Activated CD8-positive, alpha-beta memory T cell treated with anti-CD3 and anti-CD28 coated beads, Interleukin-2, amount 50 U/mL, for 24 hours (primary cell): ENCODE measurements around the gene DQX1.
"Not testable (repeated sequence)": the region's sequence is repeated elsewhere in the genome, so short reads cannot be mapped to it uniquely, and the experiment has no call there.

Source experiments
- DNase-seq: peaks from one replicate; pipeline ENCODE4 v3.0.0-alpha.2; 2020; ENCODE audit errors: extremely low read depth

The DQX1 gene

DNA sequence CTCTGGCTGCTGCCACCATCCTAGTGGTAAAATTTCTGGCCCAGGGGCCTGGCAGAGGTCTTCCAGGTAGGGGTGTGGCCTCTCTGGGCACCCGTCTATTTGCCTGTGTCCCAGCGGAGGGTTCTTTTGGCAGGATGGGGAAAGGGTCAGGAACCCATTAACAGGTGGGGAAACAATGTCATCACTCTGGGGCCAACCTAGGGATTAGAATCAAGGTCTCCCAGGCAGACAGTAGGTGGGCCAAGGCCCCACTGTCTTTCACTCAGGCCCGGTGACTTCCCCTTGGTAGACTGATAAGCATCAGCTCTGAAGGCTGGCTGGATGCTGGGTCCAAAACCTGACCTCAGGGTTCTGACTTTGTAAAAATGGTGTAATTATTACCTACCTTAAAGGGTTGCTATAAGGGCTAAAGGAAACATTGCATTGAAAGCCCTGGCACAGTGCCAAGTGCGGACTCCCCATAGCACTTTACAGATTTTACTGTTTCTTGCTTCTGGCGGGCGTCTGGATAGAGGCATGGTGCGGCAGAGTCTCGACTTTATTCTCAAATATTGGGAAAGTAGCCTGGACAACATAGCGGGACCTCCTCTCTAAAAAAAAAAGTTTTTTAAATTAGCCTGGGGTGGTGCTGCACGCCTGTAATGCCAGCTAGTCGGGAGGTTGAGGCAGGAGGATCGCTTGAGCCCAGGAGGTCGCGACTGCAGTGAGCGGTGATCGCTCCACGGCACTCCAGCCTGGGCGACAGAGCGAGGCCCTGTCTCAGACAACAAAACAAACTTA is 28.8 kb downstream of the DQX1 start:
- no peak for DNase-seq

GRCh38 chr2:74495440-74495839 is 30.6 kb downstream of the DQX1 start:
- DNase-seq: no peak

- DNase-seq: no peak
Measured at GRCh38 chr2:74493546-74493945, 32.5 kb downstream of the DQX1 start.

GRCh38 chr2:74491648-74492544 is 34.1 kb downstream of the DQX1 start:
- no peak for DNase-seq

GRCh38 chr2:74489906-74490305 is 36.1 kb downstream of the DQX1 start:
- DNase-seq: no peak

DNA sequence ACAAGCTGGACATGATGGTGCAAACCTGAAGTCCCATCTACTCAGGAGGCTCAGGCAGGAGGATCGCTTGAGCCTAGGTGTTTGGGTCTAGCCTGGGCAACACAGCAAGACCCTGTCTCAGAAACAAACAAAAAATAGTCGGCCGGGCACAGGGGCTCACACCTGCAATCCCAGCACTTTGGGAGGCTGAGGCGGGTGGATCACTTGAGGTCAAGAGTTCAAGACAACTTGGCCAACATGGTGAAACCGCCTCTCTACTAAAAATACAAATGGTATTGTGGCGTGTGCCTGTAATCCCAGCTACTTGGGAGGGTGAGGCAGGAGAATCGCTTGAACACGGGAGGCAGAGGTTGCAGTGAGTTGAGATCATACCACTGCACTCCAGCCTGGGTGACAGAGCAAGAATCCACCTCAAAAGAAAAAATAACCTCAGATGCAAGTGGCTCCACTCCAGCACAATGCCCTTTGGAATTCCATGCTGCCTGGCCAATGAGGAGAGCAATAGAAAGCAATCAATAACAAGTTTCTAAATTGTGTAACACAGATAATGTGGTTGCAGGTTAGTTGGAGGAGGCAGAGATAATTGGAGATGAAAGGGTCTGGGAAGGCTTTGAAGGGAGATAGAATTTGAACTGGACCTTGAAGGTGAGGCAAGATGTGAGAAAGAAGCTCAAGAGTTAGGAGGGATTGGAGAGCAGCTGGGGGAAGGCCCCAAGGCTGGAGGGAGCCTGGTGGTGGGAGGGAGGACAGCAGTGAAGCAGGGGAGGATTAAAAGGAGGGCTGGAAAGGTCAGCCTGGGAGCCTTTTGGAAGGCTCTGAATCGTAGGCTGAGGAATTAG is 37.2 kb downstream of the DQX1 start:
- no peak for DNase-seq

GRCh38 chr2:74486141-74486540 is 39.9 kb downstream of the DQX1 start:
- no peak for DNase-seq

DNA sequence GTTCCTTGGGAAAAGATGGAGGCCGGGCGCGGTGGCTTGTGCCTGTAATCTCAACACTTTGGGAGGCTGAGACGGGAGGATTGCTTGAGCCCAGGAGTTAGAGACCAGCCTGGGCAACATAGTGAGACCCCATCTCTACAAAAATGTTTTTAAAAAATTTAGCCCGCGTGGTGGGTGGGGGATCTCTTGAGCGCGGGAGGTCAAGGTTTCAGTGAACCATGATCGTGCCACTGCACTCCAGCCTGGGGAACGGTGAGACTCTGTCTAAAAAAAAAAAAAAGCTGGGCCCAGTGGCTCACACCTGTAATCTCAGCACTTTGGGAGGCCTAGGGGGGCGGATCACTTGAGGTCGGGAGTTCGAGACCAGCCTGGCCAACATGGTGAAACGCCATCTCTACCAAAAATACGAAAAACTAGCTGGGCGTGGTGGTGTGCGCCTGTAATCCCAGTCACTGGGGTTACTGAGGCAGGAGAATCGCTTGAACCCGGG is 42.3 kb downstream of the DQX1 start:
- DNase-seq: not testable (repeated sequence)

DNA sequence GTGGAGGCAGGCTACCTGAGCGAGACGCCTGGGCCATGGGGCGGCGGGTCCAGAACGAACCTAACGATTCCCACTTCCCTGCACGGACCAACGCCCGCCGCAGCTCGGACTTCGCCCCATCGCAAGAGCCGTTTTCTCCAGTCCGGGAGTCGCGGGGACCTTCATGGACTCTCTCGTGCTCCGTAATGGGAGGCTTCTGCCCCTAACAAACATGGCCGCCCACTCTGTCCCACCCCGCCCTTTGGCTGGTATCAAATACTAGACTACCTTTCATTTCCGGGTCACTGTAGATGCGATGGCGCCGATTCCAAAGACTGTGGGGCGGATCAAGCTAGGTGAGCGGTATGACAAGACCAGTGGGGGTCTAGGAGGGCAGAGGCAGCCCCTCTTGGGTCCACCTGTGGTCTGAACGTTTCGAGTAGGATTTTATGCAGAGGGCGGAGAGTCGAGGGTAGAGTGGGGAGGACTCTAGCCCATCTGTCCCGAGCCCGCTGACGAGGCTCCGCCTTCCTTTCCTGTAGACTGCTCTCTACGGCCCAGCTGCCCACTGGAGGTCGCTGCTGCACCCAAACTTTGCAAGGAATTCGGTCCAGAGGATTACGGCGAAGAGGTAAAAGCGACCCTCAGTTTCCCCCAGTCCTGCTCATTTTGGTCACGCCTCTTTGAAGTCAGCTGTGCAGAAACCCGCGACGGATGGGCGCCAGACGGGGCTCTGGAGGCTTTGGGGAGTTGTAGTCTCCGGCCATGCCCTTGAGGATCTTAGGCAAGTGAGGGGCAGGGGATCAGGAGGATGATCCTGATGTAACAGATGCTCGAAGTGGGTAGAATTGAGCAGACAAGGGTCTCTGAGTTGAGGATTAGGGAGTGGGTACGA is 43.0 kb downstream of the DQX1 start, which contains the start of the genes CCDC142 and TTC31:
TSS of gene CCDC142 (minus strand) at position 198 of the 874 bp plus-strand sequence. CDS start at position 37, 161 bp downstream.
TSS of gene TTC31 (plus strand) at position 281 of the 874 bp plus-strand sequence. CDS start at position 296, 15 bp downstream.
- DNase-seq: peak; percentile 85

GRCh38 chr2:74481961-74482800 is 43.9 kb downstream of the DQX1 start:
- DNase-seq: no peak

DNA sequence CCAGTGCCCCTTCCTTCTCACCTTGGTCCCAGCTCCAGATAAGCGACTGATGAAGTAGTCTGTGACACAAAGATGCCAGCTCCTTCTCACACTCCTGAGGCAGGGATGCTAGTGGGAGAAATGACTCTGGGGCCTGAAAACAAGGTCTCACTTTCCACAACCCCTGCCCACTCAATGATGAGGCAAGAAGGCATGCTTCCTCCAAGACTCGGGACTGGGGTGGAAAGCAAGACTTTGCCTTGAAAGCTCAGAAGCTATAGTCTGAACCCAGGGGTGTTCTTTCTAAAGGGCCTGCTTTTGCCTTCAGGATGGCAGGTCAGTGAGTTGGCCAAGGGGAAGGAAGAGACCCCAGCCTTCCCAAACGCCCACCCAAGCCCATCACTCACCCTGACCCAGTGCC is 44.6 kb downstream of the DQX1 start:
- DNase-seq: no peak

GRCh38 chr2:74474899-74475298 is 51.1 kb downstream of the DQX1 start:
- no peak for DNase-seq

- DNase-seq: no peak
Measured at GRCh38 chr2:74474481-74474880, 51.5 kb downstream of the DQX1 start.

GRCh38 chr2:74472945-74473258 is 53.1 kb downstream of the DQX1 start:
- no peak for DNase-seq

DNA sequence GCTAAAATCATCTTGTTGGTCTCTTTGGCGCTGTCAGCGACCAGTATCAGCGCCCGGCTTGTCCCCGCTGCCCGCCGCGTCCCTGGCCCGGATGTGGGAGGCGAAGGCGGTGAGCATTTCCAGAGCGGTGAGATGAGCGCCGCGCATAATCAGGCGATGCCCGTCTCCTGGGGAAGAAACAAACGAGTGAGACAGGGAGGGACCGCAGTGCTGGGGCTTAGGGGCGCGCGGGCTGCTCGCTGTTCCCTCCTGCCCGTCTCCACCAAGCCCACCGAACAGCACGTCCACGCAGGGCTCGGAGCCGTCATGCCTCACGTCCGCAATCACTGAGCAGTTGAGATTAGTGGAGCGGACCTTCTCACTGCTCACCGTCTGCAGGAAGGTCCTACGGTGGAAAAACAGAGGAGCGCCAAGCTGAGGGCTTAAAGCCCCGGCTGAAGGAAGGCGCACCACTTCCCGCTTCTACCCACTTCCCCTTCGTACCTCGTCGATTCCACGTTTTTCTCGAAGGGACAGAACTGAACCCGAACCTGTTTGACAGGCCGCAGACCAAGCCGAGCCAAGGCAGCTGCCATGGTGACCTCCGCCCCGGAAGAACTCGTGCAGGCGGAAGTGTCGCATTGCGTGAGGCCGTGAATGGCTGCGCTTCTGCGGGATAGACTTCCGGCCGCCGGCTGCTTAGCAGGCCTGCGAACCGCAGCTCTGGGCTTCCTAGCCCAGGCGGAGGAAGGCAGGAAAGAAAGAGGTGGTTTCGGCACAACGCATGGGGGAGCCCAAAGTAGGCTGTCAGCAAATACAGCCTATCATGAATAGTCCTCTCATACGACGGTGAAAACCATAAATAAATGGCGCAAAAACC is 53.7 kb downstream of the DQX1 start, which contains the start of gene MRPL53:
TSS of gene MRPL53 (minus strand) at position 595 of the 859 bp plus-strand sequence. CDS start at position 575, 20 bp downstream.
- peak; percentile 88 for DNase-seq

DNA sequence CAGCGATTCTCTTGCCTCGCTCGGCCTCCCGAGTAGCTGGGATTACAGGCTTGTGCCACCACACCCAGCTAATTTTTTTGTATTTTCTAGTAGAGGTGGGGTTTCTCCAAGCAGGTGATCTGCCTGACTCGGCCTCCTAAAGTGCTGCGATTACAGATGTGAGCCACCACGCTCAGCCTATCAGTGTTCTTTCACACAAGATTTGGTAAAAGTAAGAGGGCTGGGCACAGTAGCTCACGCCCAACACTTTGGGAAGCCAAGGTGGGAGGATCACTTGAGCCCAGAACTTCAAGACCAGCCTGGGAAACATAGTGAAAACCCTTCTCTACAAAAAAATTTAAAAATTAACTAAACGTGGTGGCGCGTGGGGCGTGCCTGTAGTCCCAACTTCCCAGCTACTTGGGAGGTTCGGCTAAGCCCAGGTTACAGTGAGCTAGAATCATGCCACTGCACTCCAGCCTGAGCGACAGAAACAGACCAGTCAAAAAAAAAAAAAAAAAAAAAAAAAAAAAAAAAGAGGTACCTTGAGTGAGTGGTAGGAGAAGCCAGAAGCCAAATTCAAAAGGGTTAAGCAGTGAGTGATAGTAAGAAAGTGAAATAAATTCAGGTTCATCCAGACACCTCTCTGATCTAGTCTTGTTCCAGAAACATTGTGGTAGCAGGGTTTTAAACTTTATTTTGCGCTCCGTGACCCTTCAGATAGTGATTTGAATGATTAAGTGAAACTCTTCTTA is 54.5 kb downstream of the DQX1 start:
- no peak for DNase-seq

DNA sequence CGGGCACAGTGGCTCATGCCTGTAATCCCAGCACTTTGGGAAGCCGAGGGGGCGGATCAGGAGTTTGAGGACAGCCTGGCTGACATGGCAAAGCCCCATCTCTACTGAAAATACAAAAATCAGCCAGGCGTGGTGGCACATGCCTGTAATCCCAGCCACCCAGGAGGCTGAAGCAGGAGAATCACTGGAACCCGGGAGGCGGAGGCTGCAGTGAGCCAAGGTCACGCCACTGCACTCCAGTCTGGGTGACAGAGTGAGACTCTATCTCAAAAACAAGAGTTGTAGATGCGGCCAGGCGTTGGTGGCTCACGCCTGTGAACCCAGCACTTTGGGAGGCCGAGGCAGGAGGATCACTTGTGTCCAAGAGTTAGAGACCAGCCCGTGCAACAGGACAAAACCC is 55.3 kb downstream of the DQX1 start:
- not testable (repeated sequence) for DNase-seq
